Measurements from ENCODE around the gene PNO1.

- TF ChIP-seq CTCF (IDR thresholded peaks at IDR 0.05 in 4 of 5, conservative IDR thresholded peaks at IDR 0.05 in 1 of 5) = no peak
- no peak for TF ChIP-seq POLR2A (IDR thresholded peaks at IDR 0.05)
These were observed 14.0 kb downstream of the PNO1 start for GRCh38 chr2:68171684-68172083.
